GM19240 (cell line): Measurements from ENCODE around the gene MAP3K4.

ENCODE experiments used
- DNase-seq: peaks from one replicate; pipeline ENCODE4 v3.0.0; 2011; ENCODE audit warnings: low spot score; ENCODE audit not compliant: insufficient read length

The MAP3K4 gene

GRCh38 chr6:161001421-161001820 is 9.9 kb downstream of the MAP3K4 start:
- DNase-seq, result no peak

- no peak for DNase-seq
Measured at GRCh38 chr6:161003336-161003735, 11.8 kb downstream of the MAP3K4 start.

- DNase-seq, result no peak
Measured at GRCh38 chr6:161008245-161008644, 16.7 kb downstream of the MAP3K4 start.

- no peak for DNase-seq
Measured at GRCh38 chr6:161009991-161010390, 18.4 kb downstream of the MAP3K4 start.

DNA sequence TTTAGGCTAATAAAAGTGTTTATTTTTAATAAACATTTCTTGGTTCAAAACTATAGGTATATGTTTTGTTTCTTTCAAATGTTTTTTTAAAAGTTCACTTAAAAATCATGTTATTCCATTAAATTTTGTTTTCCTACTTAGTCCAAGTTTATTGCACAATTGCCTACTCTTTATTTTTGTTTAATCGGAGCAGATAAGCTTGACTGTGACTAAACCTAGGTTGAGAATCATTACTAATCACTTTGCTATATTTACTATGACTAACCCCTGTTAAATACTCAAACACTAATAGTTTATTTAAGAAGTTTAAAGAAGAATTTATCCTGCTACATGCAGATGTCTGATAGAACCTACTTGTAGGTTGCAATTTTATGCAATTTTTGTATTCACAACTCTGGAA is 18.8 kb downstream of the MAP3K4 start:
- no peak for DNase-seq

- no peak for DNase-seq
Measured at GRCh38 chr6:161011492-161012480, 20.2 kb downstream of the MAP3K4 start.

GRCh38 chr6:161013695-161014094 is 22.1 kb downstream of the MAP3K4 start:
- DNase-seq, result no peak

- DNase-seq, result no peak
Measured at GRCh38 chr6:161017766-161018564, 26.4 kb downstream of the MAP3K4 start.

- DNase-seq, result no peak
Measured at GRCh38 chr6:161019324-161019839, 27.8 kb downstream of the MAP3K4 start.

GRCh38 chr6:161021543-161021942 is 30.0 kb downstream of the MAP3K4 start:
- DNase-seq, result no peak

DNA sequence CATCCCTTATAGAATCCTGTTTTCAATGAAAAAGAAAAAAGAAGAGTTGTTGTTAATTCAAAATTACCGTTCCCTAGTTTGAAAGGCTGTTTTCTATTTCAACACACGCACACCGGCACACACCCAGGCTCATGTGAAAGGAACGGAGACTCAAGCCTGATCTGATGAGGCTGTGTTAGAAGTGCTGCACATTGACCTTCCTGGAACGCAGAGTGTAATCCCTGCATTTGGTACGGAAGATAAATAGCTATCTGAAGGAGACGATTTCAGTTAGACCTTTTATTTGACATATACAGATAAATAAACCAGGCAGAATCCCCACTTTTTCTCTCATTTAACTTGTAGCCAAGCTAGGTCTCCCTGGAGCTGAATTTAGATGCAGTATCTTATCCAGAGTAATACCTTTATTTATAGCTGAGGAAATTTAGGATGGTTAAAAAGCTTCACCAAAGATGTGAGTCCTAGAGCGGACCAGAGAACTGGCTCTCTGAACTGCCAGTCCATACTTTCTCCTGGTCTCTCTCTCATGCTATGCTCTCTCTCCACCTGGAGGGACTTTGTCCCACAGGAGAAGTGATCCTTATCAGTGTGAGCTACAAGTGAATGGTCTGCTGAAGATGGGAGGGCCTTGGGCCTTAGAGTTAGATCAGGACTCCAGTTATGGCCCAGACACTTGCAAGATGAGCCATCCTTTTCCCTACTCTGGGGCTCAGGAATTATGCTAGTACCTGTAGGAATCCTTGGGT is 30.6 kb downstream of the MAP3K4 start:
- DNase-seq, result no peak

- no peak for DNase-seq
Measured at GRCh38 chr6:161023316-161023715, 31.7 kb downstream of the MAP3K4 start.

- DNase-seq, result no peak
Measured at GRCh38 chr6:161024364-161024920, 32.9 kb downstream of the MAP3K4 start.

GRCh38 chr6:161027385-161027784 is 35.8 kb downstream of the MAP3K4 start:
- DNase-seq, result no peak

- peak; percentile 13 for DNase-seq
Measured at GRCh38 chr6:161029195-161029809, 37.7 kb downstream of the MAP3K4 start.

- no peak for DNase-seq
Measured at GRCh38 chr6:161031721-161032495, 40.3 kb downstream of the MAP3K4 start.

DNA sequence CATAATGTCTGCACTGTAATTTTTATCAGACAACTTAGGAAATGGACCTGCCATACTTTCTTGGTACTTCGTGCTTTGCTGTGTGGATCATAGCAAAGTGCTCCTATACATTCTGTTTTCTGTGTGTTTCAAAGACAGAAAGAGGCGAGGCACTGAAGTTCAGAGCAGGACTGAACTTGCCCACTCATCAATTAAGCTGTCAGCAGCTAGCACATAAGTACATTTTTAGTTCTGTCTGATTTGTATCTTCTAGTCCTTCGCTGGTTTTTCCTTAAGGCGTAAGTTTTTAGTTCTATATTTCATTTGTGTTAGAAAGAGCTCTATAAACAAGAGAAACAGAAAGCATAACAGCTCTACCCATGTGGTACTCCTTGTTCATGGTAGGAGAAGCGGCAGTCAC is 42.1 kb downstream of the MAP3K4 start:
- no peak for DNase-seq

DNA sequence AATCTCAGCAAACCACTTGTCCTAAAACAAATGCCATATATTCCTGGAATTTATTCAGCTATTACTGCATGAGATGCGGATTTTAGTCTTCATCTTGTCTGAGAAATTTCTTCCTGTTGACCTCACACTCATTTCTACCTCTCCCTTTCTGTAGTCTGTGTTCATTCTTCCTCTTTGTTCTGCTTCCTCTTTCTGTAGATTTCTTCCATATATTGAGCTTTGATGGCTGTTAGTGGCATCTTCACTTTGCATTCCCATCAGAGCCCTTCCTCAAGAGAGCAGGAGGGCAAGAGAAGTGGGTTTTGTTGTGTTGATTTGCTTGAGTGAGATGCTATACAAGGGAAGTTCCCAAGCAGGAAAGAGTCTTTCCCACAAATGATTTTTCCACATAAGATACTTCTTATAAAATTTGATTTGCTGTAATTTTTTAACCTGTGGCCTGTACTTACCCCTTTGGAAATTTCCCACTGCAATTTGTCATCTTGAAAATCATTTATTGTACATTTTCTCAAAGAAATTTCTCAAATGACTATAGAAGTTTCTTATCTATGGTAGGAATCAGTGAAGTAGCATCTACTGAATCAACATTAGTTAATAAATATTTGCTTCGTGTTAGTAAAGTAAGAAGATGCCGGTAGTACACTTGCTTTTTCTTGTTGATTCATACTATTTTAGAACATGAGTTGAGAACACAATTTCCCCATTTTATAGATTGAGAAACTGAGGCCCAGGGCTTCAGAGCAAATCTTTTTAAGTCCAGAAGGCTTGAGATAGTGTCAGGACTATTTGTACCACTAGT is 43.8 kb downstream of the MAP3K4 start:
- DNase-seq, result no peak

GRCh38 chr6:161035981-161036263 is 44.4 kb downstream of the MAP3K4 start:
- DNase-seq, result no peak
